Smooth muscle cell (in vitro differentiated cells): ENCODE results near the gene GAMT. TPM values are rescaled to one million over a fixed set of nuclear protein-coding genes. Genes with fewer than 3 reads are reported as not detected.

ENCODE experiments used
- DNase-seq: peaks from one replicate; lab custom pipeline; 2025; ENCODE audit not compliant: unreplicated experiment; lab: John Stamatoyannopoulos, UW
- H2AFZ ChIP-seq: fragments of 200-600 bp; sonication (generic); 2 replicates; pipeline ENCODE4 v1.6.0; 2016; ENCODE audit warnings: antibody characterized with exemption, low read depth, mild to moderate bottlenecking
- H3F3A ChIP-seq: fragments of 200-600 bp; sonication (generic); 2 replicates; pipeline ENCODE4 v1.6.0; 2017; ENCODE audit warnings: antibody characterized with exemption, low read depth
- H3K27ac ChIP-seq: fragments of 200-600 bp; sonication (generic); 2 replicates; pipeline ENCODE4 v1.5.1; 2016; ENCODE audit warnings: low read depth, mild to moderate bottlenecking
- H3K27me3 ChIP-seq: fragments of 200-600 bp; sonication (generic); 2 replicates; pipeline ENCODE4 v1.6.1; 2016; ENCODE audit warnings: low read depth, mild to moderate bottlenecking
- H3K36me3 ChIP-seq: fragments of 200-600 bp; sonication (generic); 2 replicates; pipeline ENCODE4 v1.5.1; 2016; ENCODE audit warnings: low read depth
- H3K4me1 ChIP-seq: fragments of 200-600 bp; sonication (generic); 2 replicates; pipeline ENCODE4 v1.5.1; 2016; ENCODE audit warnings: low read depth
- H3K4me2 ChIP-seq: fragments of 200-600 bp; sonication (generic); 2 replicates; pipeline ENCODE4 v1.6.0; 2016; ENCODE audit warnings: mild to moderate bottlenecking
- H3K4me3 ChIP-seq: fragments of 200-600 bp; sonication (generic); 2 replicates; pipeline ENCODE4 v1.5.1; 2016; ENCODE audit warnings: mild to moderate bottlenecking
- H3K79me2 ChIP-seq: fragments of 200-600 bp; sonication (generic); 2 replicates; pipeline ENCODE4 v1.6.0; 2016; ENCODE audit warnings: low read depth, mild to moderate bottlenecking
- H3K9ac ChIP-seq: fragments of 200-600 bp; sonication (generic); 2 replicates; pipeline ENCODE4 v1.6.0; 2016; ENCODE audit warnings: low read depth
- H3K9me3 ChIP-seq: fragments of 200-600 bp; sonication (generic); replicated peaks from 2 replicates; pipeline ENCODE4 v1.5.1; 2016; ENCODE audit warnings: low read depth
- H4K20me1 ChIP-seq: fragments of 200-600 bp; sonication (generic); 2 replicates; pipeline ENCODE4 v1.6.0; 2016; ENCODE audit warnings: low read depth
- CTCF ChIP-seq: fragments of 200-600 bp; sonication (generic); IDR thresholded peaks from 2 replicates; pipeline ENCODE4 v1.5.1; 2017; ENCODE audit warnings: borderline replicate concordance, mild to moderate bottlenecking, antibody characterized with exemption; ENCODE audit not compliant: insufficient read depth, poor library complexity, severe bottlenecking
- WGBS: methylation state at CpG from one replicate; pipeline ENCODE4 v1.1.7; 2016; ENCODE audit warnings: low lambda C conversion rate; 5-methylcytosine and 5-hydroxymethylcytosine counted together
- polyA plus RNA-seq: library from polyadenylated mRNA; unstranded; fragments of >200 nt; fragmentation: Nextera tagmentation; extraction: Ambion mirVana; gene quantifications from 2 replicates; pipeline ENCODE4 v1.2.1, GENCODE V29; 2016
- total RNA-seq: library from RNA; depleted of rRNA; stranded (reverse); fragments of >200 nt; gene quantifications from 2 replicates; pipeline ENCODE4 v1.2.3, GENCODE V29; 2014

The GAMT gene
- total and polyA plus RNA-seq, 2 experiments from 2014 or later = 22.3 to 35.2 TPM

- no peak for TF ChIP-seq CTCF
- Histone ChIP-seq H3K79me2 (peaks cover 85% of the 10 kb centered on the region), H4K20me1 (peaks cover 93% of the 10 kb centered on the region), H3K4me1 (peaks cover 33% of the 10 kb centered on the region), H3K9me3 (no peaks in the 10 kb centered on the region), H3K4me3 (no peak overlapping the region), H3K27ac (no peak overlapping the region), H3K36me3 (no peaks in the 10 kb centered on the region), H2AFZ (no peak overlapping the region), H3K9ac (no peak overlapping the region), H3F3A (peaks cover 28% of the 10 kb centered on the region), H3K4me2 (no peak overlapping the region), H3K27me3 (no peaks in the 10 kb centered on the region)
- WGBS = 96% methylated on average over 36 of the region's 36 CpGs
- DNase-seq = no peak
These were observed 11.9 kb upstream of the GAMT start for GRCh38 chr19:1412995-1413800.

- H3K4me3 ChIP-seq = no peak overlapping the region
- peaks cover 85% of the 10 kb centered on the region for H4K20me1 ChIP-seq
- H3K9me3 ChIP-seq = no peaks in the 10 kb centered on the region
- H3K36me3 ChIP-seq = no peaks in the 10 kb centered on the region
- no peak for DNase-seq
- H3K4me1 ChIP-seq = peaks cover 33% of the 10 kb centered on the region
- WGBS = 95% methylated on average over 21 of the region's 21 CpGs
- H3K27ac ChIP-seq = no peak overlapping the region
- no peak overlapping the region for H3K9ac ChIP-seq
- peaks cover 25% of the 10 kb centered on the region for H3F3A ChIP-seq
- peaks cover 82% of the 10 kb centered on the region for H3K79me2 ChIP-seq
- no peak overlapping the region for H3K4me2 ChIP-seq
- H3K27me3 ChIP-seq = no peaks in the 10 kb centered on the region
- no peak for TF ChIP-seq CTCF
- H2AFZ ChIP-seq = no peak overlapping the region
These were observed 11.1 kb upstream of the GAMT start for GRCh38 chr19:1412323-1412923.

- H3K4me1 ChIP-seq = peaks cover 27% of the 10 kb centered on the region
These were observed 10.2 kb upstream of the GAMT start for GRCh38 chr19:1411255-1412191.

More at GRCh38 chr19:1411255-1412191, 10.2 kb upstream of the GAMT start:
- no peak for TF ChIP-seq CTCF
- Histone ChIP-seq H3K4me3 (no peak overlapping the region), H3K9me3 (no peaks in the 10 kb centered on the region), H4K20me1 (peaks cover 76% of the 10 kb centered on the region), H3K79me2 (peaks cover 73% of the 10 kb centered on the region), H2AFZ (no peak overlapping the region), H3K27ac (no peak overlapping the region), H3K4me2 (no peak overlapping the region), H3K27me3 (no peaks in the 10 kb centered on the region), H3K9ac (no peak overlapping the region), H3F3A (peaks cover 23% of the 10 kb centered on the region), H3K36me3 (no peaks in the 10 kb centered on the region)
- 89% methylated on average over 29 of the region's 29 CpGs for WGBS
- DNase-seq = no peak
